Esophagus squamous epithelium (tissue), 4 donors: ENCODE results near the gene SLC10A7.

Experiments used
- CTCF ChIP-seq, 6 experiments: fragments of 450-650 bp in 4 of 6; fragments of 200-600 bp in 2 of 6; sonication (generic) in 2 of 6; IDR thresholded peaks; one replicate each; pipeline ENCODE4 v1.5.1; 2016 to 2019; ENCODE audit warnings: antibody characterized with exemption in 6 of 6, mild to moderate bottlenecking in 4 of 6, moderate library complexity in 4 of 6
- POLR2A ChIP-seq, 4 donors: fragments of 450-650 bp; IDR thresholded peaks; one replicate each; pipeline ENCODE4 v1.6.1; 2017; ENCODE audit warnings: antibody characterized with exemption in 4 of 4, mild to moderate bottlenecking in 4 of 4, moderate library complexity in 3 of 4

GRCh38 chr4:146428298-146428697 lies 93.4 kb downstream of the SLC10A7 start:
- TF ChIP-seq CTCF (IDR thresholded peaks at IDR 0.05) = no peak
- no peak for TF ChIP-seq POLR2A (IDR thresholded peaks at IDR 0.05)
